B cell (primary cell): ENCODE data around the gene BRAP. TPM values are rescaled to one million over a fixed set of nuclear protein-coding genes. Genes with fewer than 3 reads are reported as not detected.

Experiments used
- ATAC-seq: fragments of 200-7000 bp; cut with Tn5 transposase; one replicate; pipeline ENCODE4 v1.10.0; 2021; ENCODE audit warnings: low read depth, mild to moderate bottlenecking, moderate number of reproducible peaks, moderate library complexity
- CTCF ChIA-PET: fragments of 350-600 bp; sonication (Branson Sonifier 250); formaldehyde crosslinking; loops from one replicate; lab custom pipeline; 2021; ENCODE audit warnings: antibody characterized with exemption, inconsistent platforms; lab: Charles Lee
- POLR2A ChIA-PET: fragments of 350-600 bp; sonication (Branson Sonifier 250); formaldehyde crosslinking; loops from one replicate; lab custom pipeline; 2021; ENCODE audit warnings: antibody characterized with exemption; lab: Charles Lee
- DNase-seq: peaks from one replicate; pipeline ENCODE4 v3.0.0; 2013
- H2AFZ ChIP-seq: 2 replicates; pipeline ENCODE4 v1.6.1; 2012; ENCODE audit warnings: mild to moderate bottlenecking, low read depth, low read length; ENCODE audit not compliant: insufficient read depth, poor library complexity, severe bottlenecking
- H3K27ac ChIP-seq, 2 donors: 1 replicate in 1 of 2; 2 replicates in 1 of 2; pipeline ENCODE4 v1.5.1; 2012 to 2013; ENCODE audit warnings: low read length in 2 of 2, mild to moderate bottlenecking in 2 of 2, moderate library complexity in 1 of 2
- H3K27me3 ChIP-seq, 4 experiments: fragments of 200-600 bp in 1 of 4; sonication (generic) in 1 of 4; replicated peaks in 1 of 4; 1 replicate in 2 of 4; 2 replicates in 2 of 4; pipeline versions ENCODE4 v1.6.1 to v1.7.0; 2013 to 2016; ENCODE audit warnings: low read length in 3 of 4, mild to moderate bottlenecking in 2 of 4, mixed read lengths in 1 of 4, moderate library complexity in 1 of 4; ENCODE audit not compliant: insufficient read depth in 4 of 4, control insufficient read depth in 3 of 4; ENCODE audit errors: control extremely low read depth in 1 of 4
- H3K36me3 ChIP-seq, 2 experiments: replicated peaks in 1 of 2; 1 replicate in 1 of 2; 2 replicates in 1 of 2; pipeline versions ENCODE4 v1.6.1 to v1.7.1; 2013; ENCODE audit warnings: low read length in 1 of 2; ENCODE audit not compliant: insufficient read depth in 2 of 2, control insufficient read depth in 1 of 2; ENCODE audit errors: control extremely low read depth in 1 of 2, extremely low read depth in 1 of 2
- H3K4me1 ChIP-seq, 2 donors: fragments of 200-600 bp in 1 of 2; sonication (generic) in 1 of 2; 1 replicate in 1 of 2; 2 replicates in 1 of 2; pipeline versions ENCODE4 v1.5.1 to v1.6.1; 2013 to 2017; ENCODE audit warnings: low read length in 2 of 2; ENCODE audit not compliant: control insufficient read depth in 2 of 2, insufficient read depth in 2 of 2
- H3K4me2 ChIP-seq: replicated peaks from 2 replicates; pipeline ENCODE3; 2012; ENCODE audit warnings: mild to moderate bottlenecking, low read depth, low read length; ENCODE audit not compliant: poor library complexity, severe bottlenecking
- H3K4me3 ChIP-seq, 5 experiments: fragments of 200-600 bp in 1 of 5; sonication (generic) in 1 of 5; 1 replicate in 3 of 5; 2 replicates in 2 of 5; pipeline versions ENCODE4 v1.5.1 to v1.7.0; 2011 to 2016; ENCODE audit warnings: low read length in 4 of 5, mild to moderate bottlenecking in 4 of 5, low read depth in 2 of 5, control low read depth in 1 of 5, moderate library complexity in 1 of 5; ENCODE audit not compliant: insufficient read depth in 1 of 5; ENCODE audit errors: control extremely low read depth in 1 of 5, extremely low read depth in 1 of 5
- H3K79me2 ChIP-seq: fragments of 200-600 bp; sonication (generic); one replicate; pipeline ENCODE4 v1.6.0; 2016; ENCODE audit warnings: low read length; ENCODE audit not compliant: control insufficient read depth, insufficient read depth
- H3K9ac ChIP-seq: fragments of 200-600 bp; sonication (generic); 2 replicates; pipeline ENCODE4 v1.6.1; 2017; ENCODE audit warnings: mild to moderate bottlenecking, low read length, moderate library complexity
- H3K9me3 ChIP-seq, 3 donors: one replicate each; pipeline versions ENCODE4 v1.6.1 to v1.7.1; 2013; ENCODE audit warnings: low read length in 2 of 3; ENCODE audit not compliant: control insufficient read depth in 2 of 3, insufficient read depth in 1 of 3; ENCODE audit errors: control extremely low read depth in 1 of 3
- H4K20me1 ChIP-seq: 2 replicates; pipeline ENCODE4 v1.6.0; 2012; ENCODE audit warnings: mild to moderate bottlenecking, low read length; ENCODE audit not compliant: insufficient read depth, control insufficient read depth, poor library complexity, severe bottlenecking
- H3K27ac Mint-ChIP-seq: one replicate; pipeline ENCODE4 v1.8.0; 2021; ENCODE audit warnings: mixed read lengths
- H3K27me3 Mint-ChIP-seq: one replicate; pipeline ENCODE4 v1.8.0; 2021; ENCODE audit warnings: mixed read lengths
- H3K4me1 Mint-ChIP-seq: one replicate; pipeline ENCODE4 v1.8.0; 2021; ENCODE audit warnings: mixed read lengths
- H3K4me3 Mint-ChIP-seq: one replicate; pipeline ENCODE4 v1.8.0; 2021; ENCODE audit warnings: mixed read lengths
- H3K9me3 Mint-ChIP-seq: one replicate; pipeline ENCODE4 v1.8.0; 2022; ENCODE audit warnings: mixed read lengths; ENCODE audit not compliant: insufficient read depth
- EZH2 ChIP-seq: IDR thresholded peaks from 2 replicates; pipeline ENCODE4 v1.6.1; 2012; ENCODE audit warnings: borderline replicate concordance, low read depth, mild to moderate bottlenecking, moderate library complexity, low read length; ENCODE audit not compliant: insufficient read depth, poor library complexity, severe bottlenecking
- WGBS: methylation state at CpG from one replicate; pipeline ENCODE4 v1.1.5; 2013; ENCODE audit warnings: missing lambda C conversion rate; ENCODE audit not compliant: insufficient coverage; 5-methylcytosine and 5-hydroxymethylcytosine counted together
- intact Hi-C: fragments of 100-400 bp; cut with micrococcal nuclease; formaldehyde crosslinking; loops from one replicate; pipeline ENCODE4 v1.10.0; 2022
- polyA plus RNA-seq: library from polyadenylated mRNA; depleted of rRNA; stranded (reverse); fragments of >200 nt; gene quantifications from 2 replicates; pipeline ENCODE4 v1.2.3, GENCODE V29; 2012
- total RNA-seq, 2 donors: library from RNA; stranded (reverse); fragments of 120-200 nt in 1 of 2; gene quantifications; 1 replicate in 1 of 2; 2 replicates in 1 of 2; pipeline versions ENCODE4 v1.2.3 to v1.2.4, GENCODE V29; 2013 to 2022
- TF ChIP-seq, protein P1 (sequence below): fragments of 200-600 bp; IDR thresholded peaks from one replicate; pipeline ENCODE4 v1.8.0; 2022; ENCODE audit warnings: antibody characterized with exemption, mild to moderate bottlenecking

The BRAP gene
- total and polyA plus RNA-seq, 2 donors (not counting 1 experiment from before 2014, with no cell fraction given): 10.4 to 25.7 TPM

GRCh38 chr12:111616177-111616623 is 69.6 kb downstream of the BRAP start:
- no peak overlapping the region for H3K4me3 Mint-ChIP-seq
- WGBS: 93% methylated on average over 7 of the region's 7 CpGs
- POLR2A ChIA-PET: no interaction called here

DNA sequence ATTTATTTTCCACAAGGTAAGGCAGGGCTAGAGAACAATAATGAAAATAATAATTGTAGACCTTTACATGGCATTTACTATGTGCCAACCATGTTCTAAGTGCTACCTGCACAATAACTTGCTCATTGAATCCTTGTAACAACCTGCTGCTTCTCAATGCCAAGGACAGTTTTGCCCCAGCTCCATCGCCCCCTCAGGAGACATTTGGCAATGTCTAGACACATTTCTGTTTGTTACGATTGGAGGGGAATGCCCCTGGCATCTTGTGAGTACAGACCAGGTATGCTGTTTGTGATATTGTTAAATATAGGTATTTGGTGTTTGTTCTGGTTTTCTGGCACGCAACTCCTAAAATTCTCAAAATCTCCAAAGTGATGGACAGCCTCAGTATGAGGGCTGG is 78.5 kb downstream of the BRAP start:
- Histone ChIP-seq H3K4me3 (no peak overlapping the region), H4K20me1 (no peaks in the 10 kb centered on the region), H3K4me2 (no peak overlapping the region), H3K27ac (no peak overlapping the region), H3K4me1 (no peaks in the 10 kb centered on the region), H3K9ac (no peak overlapping the region), H3K9me3 (no peaks in the 10 kb centered on the region), H3K79me2 (no peaks in the 10 kb centered on the region), H3K27me3 (no peaks in the 10 kb centered on the region), H2AFZ (no peak overlapping the region), H3K36me3 (no peaks in the 10 kb centered on the region)
- intact Hi-C loops: no loop called here
- no peaks in the 10 kb centered on the region for H3K9me3 Mint-ChIP-seq
- TF ChIP-seq, protein P1, sequence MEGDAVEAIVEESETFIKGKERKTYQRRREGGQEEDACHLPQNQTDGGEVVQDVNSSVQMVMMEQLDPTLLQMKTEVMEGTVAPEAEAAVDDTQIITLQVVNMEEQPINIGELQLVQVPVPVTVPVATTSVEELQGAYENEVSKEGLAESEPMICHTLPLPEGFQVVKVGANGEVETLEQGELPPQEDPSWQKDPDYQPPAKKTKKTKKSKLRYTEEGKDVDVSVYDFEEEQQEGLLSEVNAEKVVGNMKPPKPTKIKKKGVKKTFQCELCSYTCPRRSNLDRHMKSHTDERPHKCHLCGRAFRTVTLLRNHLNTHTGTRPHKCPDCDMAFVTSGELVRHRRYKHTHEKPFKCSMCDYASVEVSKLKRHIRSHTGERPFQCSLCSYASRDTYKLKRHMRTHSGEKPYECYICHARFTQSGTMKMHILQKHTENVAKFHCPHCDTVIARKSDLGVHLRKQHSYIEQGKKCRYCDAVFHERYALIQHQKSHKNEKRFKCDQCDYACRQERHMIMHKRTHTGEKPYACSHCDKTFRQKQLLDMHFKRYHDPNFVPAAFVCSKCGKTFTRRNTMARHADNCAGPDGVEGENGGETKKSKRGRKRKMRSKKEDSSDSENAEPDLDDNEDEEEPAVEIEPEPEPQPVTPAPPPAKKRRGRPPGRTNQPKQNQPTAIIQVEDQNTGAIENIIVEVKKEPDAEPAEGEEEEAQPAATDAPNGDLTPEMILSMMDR: no peak
- no peak for TF ChIP-seq EZH2
- no peak overlapping the region for H3K4me3 Mint-ChIP-seq
- POLR2A ChIA-PET: no interaction called here
- H3K27ac Mint-ChIP-seq: no peak overlapping the region
- 93% methylated on average over 2 of the region's 3 CpGs for WGBS
- H3K27me3 Mint-ChIP-seq: peaks cover 3% of the 10 kb centered on the region
- no peak for DNase-seq
- ATAC-seq: no peak
- H3K4me1 Mint-ChIP-seq: no peaks in the 10 kb centered on the region
- CTCF ChIA-PET: no interaction called here

More at GRCh38 chr12:111616177-111616623, 69.6 kb downstream of the BRAP start:
- Mint-ChIP-seq H3K9me3 (no peaks in the 10 kb centered on the region), H3K27me3 (no peaks in the 10 kb centered on the region), H3K27ac (no peak overlapping the region), H3K4me1 (no peaks in the 10 kb centered on the region)
- Histone ChIP-seq H3K9ac (no peak overlapping the region), H2AFZ (no peak overlapping the region), H3K4me1 (no peaks in the 10 kb centered on the region), H3K79me2 (no peaks in the 10 kb centered on the region), H3K4me2 (no peak overlapping the region), H3K4me3 (no peak overlapping the region), H3K27me3 (no peaks in the 10 kb centered on the region), H3K27ac (no peak overlapping the region), H3K36me3 (no peaks in the 10 kb centered on the region), H3K9me3 (peaks cover 0 to 3% (median 0%) of the 10 kb centered on the region in 3 donors), H4K20me1 (no peaks in the 10 kb centered on the region)
- CTCF ChIA-PET: no interaction called here
- DNase-seq (no peak), ATAC-seq (no peak)
- intact Hi-C loops: no loop called here
- TF ChIP-seq, protein P1: no peak
